RWPE2 (cell line): ENCODE data around the gene AURKAIP1.

Source experiments
- ATAC-seq: fragments of 200-7000 bp; cut with Tn5 transposase; 3 replicates; pipeline ENCODE4 v1.9.1; 2021; ENCODE audit warnings: low read depth
- DNase-seq: peaks from one replicate; pipeline ENCODE4 v3.0.0-alpha.2; 2020; ENCODE audit warnings: low spot score
- H3K27ac ChIP-seq: fragments of 450-650 bp; 2 replicates; pipeline ENCODE4 v1.5.1; 2017; ENCODE audit warnings: mild to moderate bottlenecking; ENCODE audit not compliant: poor library complexity, severe bottlenecking
- H3K27me3 ChIP-seq: fragments of 250-450 bp; sonication (Bioruptor Pico); 2 replicates; pipeline ENCODE4 v1.5.1; 2021; ENCODE audit warnings: mild to moderate bottlenecking, moderate library complexity; ENCODE audit not compliant: insufficient read depth, poor library complexity, severe bottlenecking
- H3K36me3 ChIP-seq: fragments of 250-450 bp; sonication (Bioruptor Pico); 2 replicates; pipeline ENCODE4 v1.5.1; 2020; ENCODE audit warnings: low read depth, mild to moderate bottlenecking, moderate library complexity
- H3K4me1 ChIP-seq: fragments of 250-450 bp; sonication (Bioruptor Pico); 2 replicates; pipeline ENCODE4 v1.5.1; 2021; ENCODE audit warnings: mild to moderate bottlenecking, moderate library complexity; ENCODE audit not compliant: insufficient read depth, poor library complexity, severe bottlenecking
- H3K4me3 ChIP-seq: fragments of 250-450 bp; sonication (Bioruptor Pico); 2 replicates; pipeline ENCODE4 v1.5.1; 2021; ENCODE audit warnings: mild to moderate bottlenecking, moderate library complexity; ENCODE audit not compliant: severe bottlenecking
- H3K9me3 ChIP-seq: fragments of 250-450 bp; sonication (Bioruptor Pico); 2 replicates; pipeline ENCODE4 v1.5.1; 2021; ENCODE audit warnings: mild to moderate bottlenecking, moderate library complexity; ENCODE audit not compliant: severe bottlenecking
- TF ChIP-seq, protein P1 (sequence below): fragments of 450-650 bp; IDR thresholded peaks from one replicate; pipeline ENCODE4 v1.5.1; 2017; ENCODE audit warnings: mild to moderate bottlenecking, moderate library complexity; ENCODE audit not compliant: poor library complexity, severe bottlenecking

AURKAIP1 gene

DNA sequence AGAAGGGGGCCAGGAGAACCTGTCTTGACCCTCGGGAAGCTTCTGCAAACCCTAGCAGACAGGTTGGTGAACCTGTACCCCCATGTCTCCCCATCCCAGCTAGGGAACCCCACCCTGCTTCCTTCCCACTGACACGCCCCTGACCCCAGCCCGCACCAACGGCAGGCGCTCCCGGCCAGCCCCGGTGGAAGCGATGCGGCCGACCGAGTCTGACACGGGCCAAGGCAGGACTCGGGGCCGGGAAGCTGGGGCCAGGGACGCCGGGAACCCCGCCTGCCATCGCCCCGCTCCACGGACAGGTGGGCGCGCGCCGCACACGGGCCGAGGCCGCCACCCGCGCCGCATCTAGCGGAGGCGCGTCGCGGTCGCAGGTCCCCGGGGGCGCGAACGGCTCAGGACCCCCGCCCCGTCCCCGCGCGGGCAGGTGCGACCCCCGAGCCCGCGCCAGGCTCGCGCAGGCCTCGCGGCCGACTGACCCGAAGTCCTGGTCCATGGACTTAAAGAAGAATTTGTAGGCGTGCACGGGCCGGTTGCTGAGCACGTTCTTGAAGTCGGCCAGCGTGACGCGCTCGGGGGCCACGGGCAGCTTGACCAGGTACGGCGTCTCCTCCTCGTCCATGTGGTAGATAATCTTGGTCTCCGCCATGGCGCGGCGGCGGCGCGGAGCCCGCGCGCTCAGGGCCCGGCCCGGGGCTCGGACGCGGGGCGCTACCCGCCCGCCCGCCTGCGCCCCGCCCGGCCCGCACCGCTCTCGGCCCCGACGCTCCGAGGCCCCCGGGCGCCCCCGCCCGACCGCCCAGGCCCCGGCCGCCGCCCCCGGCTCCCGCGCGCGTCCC is 26.4 kb downstream of the AURKAIP1 start:
- H3K27me3 ChIP-seq, result no peaks in the 10 kb centered on the region
- DNase-seq (peak; percentile 73), ATAC-seq (no peak)
- H3K4me3 ChIP-seq, result peak overlapping the region; percentile 90
- TF ChIP-seq, protein P1, sequence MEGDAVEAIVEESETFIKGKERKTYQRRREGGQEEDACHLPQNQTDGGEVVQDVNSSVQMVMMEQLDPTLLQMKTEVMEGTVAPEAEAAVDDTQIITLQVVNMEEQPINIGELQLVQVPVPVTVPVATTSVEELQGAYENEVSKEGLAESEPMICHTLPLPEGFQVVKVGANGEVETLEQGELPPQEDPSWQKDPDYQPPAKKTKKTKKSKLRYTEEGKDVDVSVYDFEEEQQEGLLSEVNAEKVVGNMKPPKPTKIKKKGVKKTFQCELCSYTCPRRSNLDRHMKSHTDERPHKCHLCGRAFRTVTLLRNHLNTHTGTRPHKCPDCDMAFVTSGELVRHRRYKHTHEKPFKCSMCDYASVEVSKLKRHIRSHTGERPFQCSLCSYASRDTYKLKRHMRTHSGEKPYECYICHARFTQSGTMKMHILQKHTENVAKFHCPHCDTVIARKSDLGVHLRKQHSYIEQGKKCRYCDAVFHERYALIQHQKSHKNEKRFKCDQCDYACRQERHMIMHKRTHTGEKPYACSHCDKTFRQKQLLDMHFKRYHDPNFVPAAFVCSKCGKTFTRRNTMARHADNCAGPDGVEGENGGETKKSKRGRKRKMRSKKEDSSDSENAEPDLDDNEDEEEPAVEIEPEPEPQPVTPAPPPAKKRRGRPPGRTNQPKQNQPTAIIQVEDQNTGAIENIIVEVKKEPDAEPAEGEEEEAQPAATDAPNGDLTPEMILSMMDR, result no peak
- H3K9me3 ChIP-seq, result no peaks in the 10 kb centered on the region
- peak overlapping the region; percentile 98 for H3K27ac ChIP-seq
- H3K4me1 ChIP-seq, result peaks cover 26% of the 10 kb centered on the region
- H3K36me3 ChIP-seq, result no peaks in the 10 kb centered on the region

DNA sequence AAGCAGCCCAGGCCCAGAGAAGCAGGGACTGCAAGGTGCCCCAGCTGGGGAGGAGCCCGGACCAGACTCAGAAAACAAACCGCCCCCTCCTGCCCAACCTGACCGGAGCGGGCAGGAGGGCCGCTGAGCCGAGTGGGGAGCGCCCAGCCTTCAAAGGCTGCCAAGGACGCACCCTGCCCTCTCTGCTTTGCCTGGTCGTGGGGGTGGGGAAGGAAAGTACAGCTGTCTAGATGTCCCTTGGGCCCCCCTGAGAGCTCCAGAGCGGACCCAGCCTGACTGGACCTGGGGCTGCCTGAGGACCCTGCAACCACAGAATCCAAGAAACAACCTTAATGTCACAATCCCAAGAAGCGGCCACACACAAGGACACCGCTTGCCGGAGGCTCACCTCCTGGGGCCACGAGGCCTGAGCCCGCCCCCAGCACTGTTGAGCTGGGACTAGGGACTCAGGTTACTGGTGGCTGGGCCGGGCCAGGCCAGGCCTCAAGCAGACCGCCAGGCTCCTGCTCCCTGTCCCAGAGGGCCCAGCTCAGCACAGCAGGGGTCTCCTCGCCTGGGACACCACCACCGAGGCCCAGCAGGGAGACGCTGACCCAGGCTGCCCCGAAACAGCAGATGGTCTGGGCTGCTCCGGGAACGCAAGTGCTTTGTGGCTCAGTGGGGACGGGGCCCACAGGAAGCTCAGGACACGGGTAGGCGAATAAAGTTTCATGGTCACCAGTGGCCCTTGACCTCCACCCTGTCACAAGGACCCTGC is 27.2 kb downstream of the AURKAIP1 start:
- Histone ChIP-seq H3K27me3 (no peaks in the 10 kb centered on the region), H3K9me3 (no peaks in the 10 kb centered on the region), H3K36me3 (no peaks in the 10 kb centered on the region), H3K4me3 (peak overlapping the region; percentile 90), H3K4me1 (peaks cover 26% of the 10 kb centered on the region), H3K27ac (peak overlapping the region; percentile 98)
- DNase-seq, result peak; percentile 71
- ATAC-seq, result peak; percentile 15
- TF ChIP-seq, protein P1, result no peak

DNA sequence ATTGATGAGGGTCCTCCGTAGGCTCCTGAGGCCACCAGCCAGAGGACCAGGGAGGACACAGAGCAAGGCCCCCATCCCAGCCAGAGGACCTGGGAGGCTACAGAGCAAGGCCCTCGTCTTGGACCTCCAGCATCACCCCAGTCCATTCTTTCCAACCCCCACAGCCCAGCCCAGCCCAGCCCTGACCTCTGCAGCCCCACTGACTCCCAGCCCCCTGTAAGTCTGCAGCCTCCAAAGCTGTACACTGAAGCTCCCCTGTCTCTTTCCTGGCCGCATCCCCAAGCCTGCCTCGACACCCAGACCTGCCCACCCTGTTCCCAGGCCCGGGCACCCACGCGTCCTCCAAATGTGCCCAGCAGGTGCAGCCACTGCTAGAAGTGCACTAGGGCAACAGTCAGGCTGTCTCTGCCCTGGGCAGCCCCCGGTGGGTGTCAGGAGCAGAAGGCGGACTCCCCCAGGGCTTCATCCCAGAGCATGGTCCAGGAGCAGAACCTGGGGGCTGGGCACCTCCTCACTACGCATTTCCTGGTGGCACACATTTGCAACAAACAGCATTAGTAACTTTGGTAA is 27.9 kb downstream of the AURKAIP1 start:
- TF ChIP-seq, protein P1, result no peak
- peaks cover 26% of the 10 kb centered on the region for H3K4me1 ChIP-seq
- peak overlapping the region; percentile 98 for H3K27ac ChIP-seq
- DNase-seq (peak; percentile 55), ATAC-seq (no peak)
- H3K36me3 ChIP-seq, result no peaks in the 10 kb centered on the region
- no peaks in the 10 kb centered on the region for H3K27me3 ChIP-seq
- H3K9me3 ChIP-seq, result no peaks in the 10 kb centered on the region
- peak overlapping the region; percentile 90 for H3K4me3 ChIP-seq

DNA sequence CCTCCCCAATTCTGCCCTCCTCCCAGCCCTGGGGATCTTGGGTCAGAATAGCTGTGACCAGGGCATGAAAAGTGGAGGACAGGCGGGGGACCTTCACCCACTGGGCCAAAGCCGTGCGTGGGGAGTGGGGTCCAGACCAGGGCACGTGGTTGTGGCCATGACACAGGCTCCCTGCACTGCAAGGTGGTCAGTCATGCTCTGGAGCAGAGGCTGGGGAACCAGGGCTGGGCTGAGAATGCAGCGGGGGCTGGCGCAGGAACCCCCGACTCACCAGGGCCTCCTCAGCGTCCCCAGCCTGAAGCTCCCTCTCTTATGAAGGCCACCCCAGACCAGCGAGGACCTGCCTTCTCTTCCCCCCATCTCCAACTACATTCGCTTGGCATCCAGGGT is 28.5 kb downstream of the AURKAIP1 start:
- H3K9me3 ChIP-seq, result no peaks in the 10 kb centered on the region
- no peak for ATAC-seq
- TF ChIP-seq, protein P1, result no peak
- H3K36me3 ChIP-seq, result peaks cover 3% of the 10 kb centered on the region
- no peaks in the 10 kb centered on the region for H3K27me3 ChIP-seq
- peaks cover 26% of the 10 kb centered on the region for H3K4me1 ChIP-seq
- H3K4me3 ChIP-seq, result no peak overlapping the region
- peak overlapping the region; percentile 98 for H3K27ac ChIP-seq
- DNase-seq, result peak; percentile 54
